Gastroesophageal sphincter (tissue), 4 donors: Measurements from ENCODE around the gene SLCO1A2. TPM values are rescaled to one million over a fixed set of nuclear protein-coding genes. Genes with fewer than 3 reads are reported as not detected.

Source experiments
- ATAC-seq: fragments of 150-250 bp; one replicate; pipeline ENCODE4 v1.9.1; 2016; ENCODE audit warnings: mild to moderate bottlenecking, moderate library complexity
- H3K27ac ChIP-seq, 4 donors: fragments of 200-600 bp; sonication (generic) in 3 of 4; 1 replicate in 3 of 4; 2 replicates in 1 of 4; pipeline ENCODE4 v1.5.1; 2016 to 2019
- H3K27me3 ChIP-seq: fragments of 200-600 bp; sonication (generic); one replicate; pipeline ENCODE4 v1.5.1; 2019
- H3K36me3 ChIP-seq, 2 donors: fragments of 200-600 bp; sonication (generic); one replicate each; pipeline ENCODE4 v1.5.1; 2019; ENCODE audit warnings: control low read depth in 1 of 2
- H3K4me1 ChIP-seq, 3 donors: fragments of 200-600 bp; sonication (generic); 1 replicate in 2 of 3; 2 replicates in 1 of 3; pipeline ENCODE4 v1.5.1; 2016 to 2019; ENCODE audit warnings: control low read depth in 2 of 3
- H3K4me3 ChIP-seq, 2 donors: fragments of 200-600 bp; sonication (generic); one replicate each; pipeline ENCODE4 v1.5.1; 2019; ENCODE audit warnings: mild to moderate bottlenecking in 1 of 2, moderate library complexity in 1 of 2
- H3K9me3 ChIP-seq, 3 donors: fragments of 200-600 bp; sonication (generic); one replicate each; pipeline ENCODE4 v1.5.1; 2017 to 2019; ENCODE audit warnings: control low read depth in 2 of 3
- CTCF ChIP-seq, 4 experiments: fragments of 200-600 bp in 2 of 4; fragments of 450-650 bp in 2 of 4; sonication (generic) in 1 of 4; IDR thresholded peaks; one replicate each; pipeline ENCODE4 v1.5.1; 2017 to 2019; ENCODE audit warnings: antibody characterized with exemption in 4 of 4, mild to moderate bottlenecking in 2 of 4, moderate library complexity in 2 of 4
- EP300 ChIP-seq: sonication (generic); formaldehyde crosslinking; IDR thresholded peaks from one replicate; pipeline ENCODE4 v1.6.1; 2017; ENCODE audit warnings: antibody characterized with exemption, mild to moderate bottlenecking
- POLR2A ChIP-seq, 2 donors: fragments of 450-650 bp; IDR thresholded peaks; one replicate each; pipeline ENCODE4 v1.6.1; 2017; ENCODE audit warnings: antibody characterized with exemption in 2 of 2, mild to moderate bottlenecking in 2 of 2, moderate library complexity in 1 of 2
- POLR2AphosphoS5 ChIP-seq: sonication (generic); formaldehyde crosslinking; IDR thresholded peaks from one replicate; pipeline ENCODE4 v1.6.1; 2017; ENCODE audit warnings: antibody characterized with exemption
- WGBS, 2 donors: methylation state at CpG; one replicate each; pipeline ENCODE4 v1.1.5; 2018; ENCODE audit warnings: low coverage in 1 of 2; 5-methylcytosine and 5-hydroxymethylcytosine counted together
- total RNA-seq, 4 donors: library from RNA; depleted of rRNA; stranded (reverse); fragments of >200 nt; gene quantifications; one replicate each; pipeline ENCODE4 v1.1.0, GENCODE V29; 2016

Gene SLCO1A2
- total RNA-seq, 4 donors from 2014 or later = 0.04 TPM; not detected in 3

- Histone ChIP-seq H3K4me1 (no peaks in the 10 kb centered on the region), H3K36me3 (no peaks in the 10 kb centered on the region), H3K27me3 (no peaks in the 10 kb centered on the region), H3K27ac (no peak overlapping the region), H3K9me3 (no peaks in the 10 kb centered on the region), H3K4me3 (no peak overlapping the region)
- no peak for ATAC-seq
- 79 to 83% methylated on average over 1 of the region's 1 CpG for WGBS, 2 donors
- TF ChIP-seq CTCF (IDR thresholded peaks at IDR 0.05) (no peak), POLR2A (IDR thresholded peaks at IDR 0.05) (no peak), POLR2AphosphoS5 (no peak), EP300 (no peak)
Measured at GRCh38 chr12:21305661-21306060, 29.1 kb downstream of the SLCO1A2 start.

- H3K4me3 ChIP-seq = no peak overlapping the region
- TF ChIP-seq POLR2A (IDR thresholded peaks at IDR 0.05) (no peak), POLR2AphosphoS5 (no peak), EP300 (no peak), CTCF (IDR thresholded peaks at IDR 0.05) (no peak)
- no peaks in the 10 kb centered on the region for H3K4me1 ChIP-seq
- H3K27ac ChIP-seq = no peak overlapping the region
- WGBS, 2 donors = 91 to 100% methylated on average over 1 of the region's 1 CpG
- ATAC-seq = no peak
- no peaks in the 10 kb centered on the region for H3K36me3 ChIP-seq
- H3K9me3 ChIP-seq = no peaks in the 10 kb centered on the region
- H3K27me3 ChIP-seq = no peaks in the 10 kb centered on the region
Measured at GRCh38 chr12:21300632-21301031, 34.1 kb downstream of the SLCO1A2 start.

GRCh38 chr12:21296751-21297406 is 37.8 kb downstream of the SLCO1A2 start:
- TF ChIP-seq POLR2AphosphoS5 (no peak), EP300 (no peak), POLR2A (IDR thresholded peaks at IDR 0.05) (no peak), CTCF (IDR thresholded peaks at IDR 0.05) (peak; percentile 37 to 61 (median 46))
- WGBS, 2 donors = 20 to 79% methylated on average over 1 to 2 of the region's 4 CpGs
- no peak for ATAC-seq
- Histone ChIP-seq H3K27ac (no peak overlapping the region), H3K27me3 (no peaks in the 10 kb centered on the region), H3K9me3 (no peaks in the 10 kb centered on the region), H3K4me3 (no peak overlapping the region), H3K4me1 (no peaks in the 10 kb centered on the region), H3K36me3 (no peaks in the 10 kb centered on the region)

- Histone ChIP-seq H3K27me3 (no peaks in the 10 kb centered on the region), H3K9me3 (no peaks in the 10 kb centered on the region), H3K4me3 (no peak overlapping the region), H3K36me3 (no peaks in the 10 kb centered on the region), H3K4me1 (no peaks in the 10 kb centered on the region), H3K27ac (no peak overlapping the region)
- no peak for ATAC-seq
- TF ChIP-seq POLR2AphosphoS5 (no peak), POLR2A (IDR thresholded peaks at IDR 0.05) (no peak), EP300 (no peak)
- WGBS, 2 donors = no CpG with 5 or more reads among the region's 1 CpG
Measured at GRCh38 chr12:21296348-21296747, 38.4 kb downstream of the SLCO1A2 start.

- Histone ChIP-seq H3K9me3 (no peaks in the 10 kb centered on the region), H3K27me3 (no peaks in the 10 kb centered on the region), H3K27ac (no peak overlapping the region), H3K4me3 (no peak overlapping the region), H3K4me1 (no peaks in the 10 kb centered on the region), H3K36me3 (no peaks in the 10 kb centered on the region)
- no peak for ATAC-seq
- WGBS, 2 donors = 80 to 82% methylated on average over 1 of the region's 1 CpG
- TF ChIP-seq CTCF (IDR thresholded peaks at IDR 0.05) (no peak), POLR2AphosphoS5 (no peak), POLR2A (IDR thresholded peaks at IDR 0.05) (no peak), EP300 (no peak)
Measured at GRCh38 chr12:21294176-21294575, 40.5 kb downstream of the SLCO1A2 start.
